ENCODE measurements around the gene DSTYK.
A peak's percentile ranks its signal among the peaks of the same experiment; 100 is the strongest.
"Not testable (repeated sequence)": the region's sequence is repeated elsewhere in the genome, so short reads cannot be mapped to it uniquely, and the experiment has no call there.

The DSTYK gene

DNA sequence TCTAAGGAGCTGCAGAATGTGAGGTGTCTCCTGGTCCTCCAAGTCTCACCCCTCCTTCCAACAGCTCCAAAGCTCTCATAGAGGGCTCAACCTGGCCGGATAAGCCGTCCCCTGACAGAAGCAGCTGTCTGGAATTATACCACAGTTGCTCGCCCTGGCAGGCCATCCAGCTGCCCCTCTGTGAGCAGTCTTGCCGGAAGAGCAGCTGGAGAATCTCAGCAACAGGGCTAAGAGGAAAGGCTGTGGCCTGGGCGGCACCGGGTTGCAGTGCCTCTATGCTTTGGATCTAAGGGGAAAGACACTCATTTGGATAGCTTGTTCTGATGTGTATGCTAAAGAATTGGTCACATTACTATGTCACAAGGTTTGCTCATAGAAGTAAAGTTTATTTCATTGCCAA is 28.6 kb upstream of the DSTYK start:
- DNase-seq (ENCODE audit: low spot score), result no peak

GRCh38 chr1:205239078-205239477 is 27.6 kb upstream of the DSTYK start:
- DNase-seq (ENCODE audit: low spot score), result no peak

DNA sequence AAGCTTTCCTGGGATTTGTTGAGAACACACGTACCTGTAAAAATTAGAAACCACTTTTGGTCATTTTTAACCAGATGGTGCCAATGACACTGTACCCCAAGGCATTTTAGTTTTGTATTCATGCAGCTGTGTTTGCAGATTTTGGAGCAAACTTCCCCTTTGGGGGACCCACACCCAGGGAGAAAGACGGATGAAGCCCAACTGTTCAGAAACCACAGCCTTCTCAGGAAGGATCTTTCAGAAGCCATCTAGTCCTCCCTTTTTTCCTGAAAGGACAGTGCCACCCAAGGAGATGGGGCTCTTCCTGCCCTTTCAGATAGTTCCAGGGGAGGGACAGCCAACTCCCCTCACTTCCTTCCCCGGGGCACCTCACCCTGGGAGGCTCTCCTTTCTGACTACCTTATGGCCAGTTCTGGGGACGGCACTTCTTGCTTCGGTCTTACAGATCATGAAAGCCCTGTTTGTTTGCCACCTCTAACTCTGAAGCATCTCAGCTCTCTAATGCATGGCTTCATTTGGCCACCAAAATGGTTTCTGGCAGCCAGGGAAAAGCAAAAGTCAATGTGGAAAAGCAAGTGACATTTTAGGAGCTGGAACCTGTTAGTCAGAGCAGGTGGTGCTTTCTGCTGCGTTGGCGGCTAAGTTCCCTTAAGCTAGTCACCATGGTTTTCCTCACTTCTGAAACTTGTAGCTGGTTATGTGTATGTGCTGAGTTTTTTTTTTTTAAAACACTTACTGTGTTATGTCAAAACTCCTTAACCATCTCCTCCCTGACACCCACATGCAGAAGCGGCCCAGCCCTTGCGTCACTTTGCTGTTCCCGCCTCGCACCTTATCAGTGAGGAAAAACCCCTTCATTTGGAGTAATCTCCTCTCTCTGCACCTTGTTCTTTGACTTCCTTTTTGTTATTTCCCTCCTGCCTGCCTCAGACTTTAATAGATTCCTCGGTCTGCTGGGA is 26.3 kb upstream of the DSTYK start:
- DNase-seq (ENCODE audit: low spot score), result no peak

- no peak for DNase-seq (ENCODE audit: low spot score)
Observed at GRCh38 chr1:205236951-205237475, 25.5 kb upstream of the DSTYK start.

GRCh38 chr1:205236526-205236925 is 25.0 kb upstream of the DSTYK start:
- no peak for DNase-seq (ENCODE audit: low spot score)

DNA sequence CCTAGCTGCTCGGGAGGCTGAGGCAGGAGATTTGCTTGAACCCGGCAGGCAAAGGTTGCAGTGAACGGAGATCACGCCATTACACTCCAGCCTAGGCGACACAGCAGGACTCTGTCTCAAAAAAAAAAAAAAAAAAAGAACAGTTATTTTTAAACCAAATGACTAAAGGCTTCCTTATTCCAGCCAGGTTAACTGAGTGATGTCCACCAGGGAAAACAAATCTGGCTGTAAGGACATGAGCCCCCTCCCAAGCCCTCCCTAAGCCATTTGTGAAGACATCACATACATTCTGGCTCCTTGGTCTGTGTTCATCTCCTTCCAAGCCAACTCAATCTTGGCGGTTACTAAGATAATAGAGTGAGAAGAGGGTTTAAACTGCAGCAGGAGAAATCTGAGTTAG is 24.4 kb upstream of the DSTYK start:
- no peak for DNase-seq (ENCODE audit: low spot score)

- DNase-seq (ENCODE audit: low spot score), result not testable (repeated sequence)
Observed at GRCh38 chr1:205233986-205234385, 22.5 kb upstream of the DSTYK start.

- DNase-seq (ENCODE audit: low spot score), result no peak
Observed at GRCh38 chr1:205232945-205233397, 21.5 kb upstream of the DSTYK start.

- no peak for DNase-seq (ENCODE audit: low spot score)
Observed at GRCh38 chr1:205232127-205232820, 20.8 kb upstream of the DSTYK start.

DNA sequence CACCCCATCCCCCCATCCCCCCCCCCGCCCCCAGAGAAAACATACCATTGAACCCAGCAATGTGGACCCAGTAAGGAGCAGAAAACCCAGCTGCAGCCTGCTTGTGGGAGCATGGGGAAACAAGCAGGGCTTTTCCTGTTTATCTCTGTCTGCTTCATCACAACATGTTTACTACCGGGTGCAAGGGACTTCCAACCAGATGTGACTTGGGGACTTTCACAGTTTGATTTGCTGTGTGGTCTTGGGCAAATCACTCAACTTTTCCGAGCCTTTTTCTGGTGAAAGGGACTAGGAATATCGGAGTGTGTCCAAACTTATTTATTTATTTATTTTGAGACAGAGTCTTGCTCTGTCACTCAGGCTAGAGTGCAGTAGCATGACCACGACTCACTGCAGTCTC is 19.5 kb upstream of the DSTYK start:
- no peak for DNase-seq (ENCODE audit: low spot score)

DNA sequence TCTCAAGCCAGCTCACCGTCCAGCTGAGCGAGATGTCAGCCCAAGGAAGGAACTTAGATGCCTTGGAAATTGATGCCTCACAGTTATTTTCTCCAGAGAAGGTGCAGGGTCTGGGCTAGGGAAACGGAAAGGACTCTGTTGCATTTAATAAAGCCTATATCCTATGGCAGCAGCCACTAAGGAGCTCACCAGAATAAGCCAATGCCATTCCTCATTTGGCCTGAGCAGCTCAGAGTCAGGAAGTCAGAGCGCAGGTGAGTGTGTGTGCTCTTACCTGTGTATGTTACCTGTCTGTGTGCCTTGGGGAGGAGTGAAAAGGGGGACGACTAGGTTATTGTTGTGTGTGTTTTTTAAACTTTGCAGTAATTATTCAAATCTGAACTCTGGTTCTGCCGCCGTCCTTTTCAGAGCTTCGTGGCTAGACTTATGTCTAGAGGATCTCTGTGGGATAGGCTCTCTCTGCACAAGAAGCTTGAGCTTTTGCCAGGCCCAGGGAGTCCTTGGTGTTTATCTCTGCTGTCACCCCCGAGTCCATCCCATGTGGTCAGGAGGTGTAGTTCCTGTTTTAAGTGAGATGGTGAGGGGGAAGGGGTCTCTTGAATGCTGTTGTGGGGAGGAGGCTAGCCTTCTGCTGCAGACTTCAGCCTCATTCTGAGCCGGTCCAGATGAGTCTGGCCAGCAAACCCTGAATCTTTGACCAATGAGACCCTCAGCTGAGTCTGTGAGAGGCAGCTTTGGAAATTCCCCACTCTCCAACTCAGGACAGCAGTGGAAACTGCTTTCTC is 18.6 kb upstream of the DSTYK start:
- no peak for DNase-seq (ENCODE audit: low spot score)

DNA sequence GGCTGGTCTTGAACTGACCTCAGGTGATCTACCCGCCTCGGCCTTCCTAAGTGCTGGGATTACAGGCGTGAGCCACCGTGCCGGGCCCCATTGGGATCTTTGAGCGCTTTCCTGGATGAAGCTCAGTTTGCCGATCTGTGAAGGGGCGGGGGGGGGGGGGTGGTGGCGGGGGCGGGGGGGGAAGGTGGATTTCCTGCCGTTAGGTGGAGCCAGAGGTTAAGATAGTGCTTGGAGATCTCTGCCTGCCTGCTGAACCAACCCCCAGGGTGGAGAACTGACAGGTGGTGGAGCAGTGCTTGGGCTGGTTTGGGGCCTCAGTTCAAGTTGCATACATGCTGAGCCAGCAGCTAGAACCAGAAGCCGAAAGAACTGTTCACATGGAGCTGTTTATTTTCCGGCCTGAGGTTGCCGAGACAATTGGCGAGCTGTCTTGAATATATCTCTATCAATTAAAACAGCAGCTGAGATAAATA is 17.9 kb upstream of the DSTYK start:
- DNase-seq (ENCODE audit: low spot score), result peak; percentile 92

DNA sequence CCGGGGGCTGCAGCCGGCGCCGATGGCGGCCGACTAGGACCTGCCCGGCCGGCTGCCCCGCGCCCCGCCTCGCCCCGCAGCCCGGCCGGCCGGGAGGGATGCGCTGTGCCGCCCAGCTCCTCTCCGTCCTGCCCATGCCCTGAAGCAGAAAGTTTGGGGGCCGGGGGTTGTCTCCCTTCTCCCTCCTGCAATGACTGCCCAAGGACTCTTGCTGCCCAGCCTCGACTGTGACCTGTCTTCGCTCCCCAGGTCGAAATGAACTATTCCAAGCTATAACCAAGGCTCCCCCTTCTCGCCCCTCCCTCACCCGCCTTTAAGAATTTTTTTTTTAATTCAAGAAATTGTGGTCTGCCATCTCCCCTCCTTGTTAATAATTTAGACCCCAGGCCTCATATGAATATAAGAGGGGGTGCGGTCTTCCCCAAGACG is 16.6 kb upstream of the DSTYK start:
- no peak for DNase-seq (ENCODE audit: low spot score)

DNA sequence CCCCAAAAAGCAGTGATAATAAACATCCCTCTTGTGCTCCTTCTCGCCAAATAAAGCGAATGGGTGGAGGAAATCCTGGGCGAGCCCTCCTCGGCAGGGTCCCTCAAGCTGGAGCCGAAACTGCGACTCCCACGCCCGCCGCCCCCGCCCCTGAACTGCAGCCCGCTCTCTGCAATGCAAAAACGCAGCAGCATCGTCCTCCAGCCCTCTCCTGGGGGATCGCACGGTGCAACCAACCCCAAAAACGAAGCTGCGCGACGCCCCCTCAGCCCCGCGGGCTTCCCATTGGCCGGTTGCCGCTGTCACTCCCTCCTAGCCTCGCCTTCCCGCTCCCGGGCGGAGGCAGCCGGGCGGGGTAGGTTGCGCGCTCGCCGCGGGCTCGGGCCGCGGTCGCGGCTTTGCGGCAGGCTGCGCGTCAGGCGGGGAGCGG is 16.1 kb upstream of the DSTYK start, which contains the start of gene TMCC2:
TSS of gene TMCC2 (plus strand) at position 363 of the 430 bp plus-strand sequence. CDS start 619 bp downstream, outside the sequence.
- DNase-seq (ENCODE audit: low spot score), result peak; percentile 92

DNA sequence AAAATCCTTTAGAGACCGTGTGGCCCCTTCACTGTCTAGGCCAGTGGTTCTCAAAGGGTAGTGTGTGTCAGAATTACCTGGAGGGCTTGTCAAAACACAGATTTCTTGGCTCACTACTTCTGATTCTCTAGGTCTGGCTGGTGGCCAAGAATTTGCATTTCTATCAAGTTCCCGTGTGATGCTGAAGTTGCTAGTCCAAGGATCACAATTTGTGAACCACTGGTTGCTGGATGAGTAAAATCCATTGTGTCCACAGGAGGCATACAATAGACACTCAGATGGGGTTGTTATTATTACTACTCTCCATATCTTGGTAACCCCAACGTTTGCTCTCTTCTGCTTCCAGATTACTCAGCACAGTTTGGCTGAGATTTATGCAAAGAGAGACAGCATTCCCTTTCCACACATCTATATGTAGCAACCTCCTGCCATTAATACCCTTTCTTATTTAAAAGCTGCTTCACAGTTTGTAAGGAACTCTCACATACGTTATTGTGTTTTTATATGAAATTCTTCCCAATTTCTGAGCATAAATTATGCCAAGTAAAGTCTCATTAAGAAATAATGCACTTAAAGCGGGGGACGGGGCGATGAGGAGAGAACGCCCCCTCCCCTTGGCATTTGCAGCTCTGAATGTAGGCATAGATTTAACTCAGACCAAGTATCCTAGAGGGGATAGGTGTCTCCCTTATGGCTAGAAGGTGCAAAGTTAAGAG is 15.5 kb upstream of the DSTYK start:
- no peak for DNase-seq (ENCODE audit: low spot score)

GRCh38 chr1:205225901-205226765 is 14.6 kb upstream of the DSTYK start:
- no peak for DNase-seq (ENCODE audit: low spot score)

- no peak for DNase-seq (ENCODE audit: low spot score)
Observed at GRCh38 chr1:205224736-205225135, 13.2 kb upstream of the DSTYK start.

DNA sequence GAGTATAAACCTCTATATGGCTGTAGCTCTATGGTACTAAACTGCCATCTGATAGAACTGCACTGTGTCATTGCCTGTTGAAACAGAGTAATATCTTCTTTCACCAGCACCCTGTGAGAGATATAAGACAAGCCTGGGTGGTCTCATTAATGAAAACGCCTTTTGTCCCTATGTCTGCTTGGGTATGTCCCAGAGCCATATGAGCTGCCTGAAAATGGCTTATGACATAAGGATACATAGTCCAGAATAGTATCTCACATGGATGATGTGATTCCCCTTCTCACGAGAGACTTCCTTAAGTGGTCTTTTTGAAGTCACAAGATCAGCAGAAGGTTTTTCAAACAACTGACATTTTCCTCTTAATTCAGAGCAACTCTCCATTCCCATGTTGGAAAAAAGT is 8.9 kb upstream of the DSTYK start:
- no peak for DNase-seq (ENCODE audit: low spot score)

GRCh38 chr1:205217418-205217817 is 5.9 kb upstream of the DSTYK start:
- DNase-seq (ENCODE audit: low spot score), result no peak

DNA sequence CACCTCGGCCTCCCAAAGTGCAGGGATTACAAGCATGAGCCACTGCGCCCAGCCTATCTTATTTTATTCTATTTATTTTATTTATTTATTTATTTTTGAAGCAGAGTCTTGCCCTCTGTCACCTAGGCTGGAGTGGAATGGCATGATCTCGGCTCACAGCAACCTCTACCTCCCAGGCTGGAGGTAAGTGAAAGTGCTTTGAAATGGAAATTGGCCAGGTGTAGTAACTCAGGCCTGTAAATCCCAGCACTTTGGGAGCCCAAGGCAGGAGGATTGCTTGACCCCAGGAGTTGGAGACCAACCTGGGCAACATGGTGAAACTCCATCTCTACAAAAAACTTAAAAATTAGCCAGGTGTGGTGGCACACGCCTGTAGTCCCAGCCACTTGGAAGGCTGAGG is 5.1 kb upstream of the DSTYK start:
- no peak for DNase-seq (ENCODE audit: low spot score)
